ENCODE measurements around the gene NBEA. TPM values are rescaled to one million over a fixed set of nuclear protein-coding genes. Genes with fewer than 3 reads are reported as not detected.

Gene NBEA
- total RNA-seq, 1 donor from 2014 or later = 12.0 TPM

DNA sequence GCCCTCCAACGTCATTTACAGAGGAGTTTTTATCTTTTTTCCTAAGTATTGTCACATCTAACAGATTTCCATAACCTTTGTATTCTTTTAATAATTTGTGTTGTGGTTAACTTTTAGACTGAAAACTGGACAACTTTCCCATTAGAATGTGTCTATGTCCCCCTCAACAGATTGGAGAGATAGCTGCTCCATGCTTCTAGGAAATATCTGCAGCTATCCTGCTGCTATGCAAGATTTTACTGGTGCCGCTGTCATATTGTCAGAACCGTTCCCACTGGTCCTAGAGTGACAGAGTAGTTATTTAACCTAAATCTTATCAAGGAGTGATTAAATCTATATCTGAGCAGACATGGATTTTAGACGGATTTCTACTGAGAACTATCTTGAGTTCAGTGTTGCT lies 404.4 kb downstream of the NBEA start:
- intact Hi-C loops (cut with DNase I) = no loop called here
- TF ChIP-seq POLR2A (IDR thresholded peaks at IDR 0.05) = no peak
- TF ChIP-seq, protein P1, sequence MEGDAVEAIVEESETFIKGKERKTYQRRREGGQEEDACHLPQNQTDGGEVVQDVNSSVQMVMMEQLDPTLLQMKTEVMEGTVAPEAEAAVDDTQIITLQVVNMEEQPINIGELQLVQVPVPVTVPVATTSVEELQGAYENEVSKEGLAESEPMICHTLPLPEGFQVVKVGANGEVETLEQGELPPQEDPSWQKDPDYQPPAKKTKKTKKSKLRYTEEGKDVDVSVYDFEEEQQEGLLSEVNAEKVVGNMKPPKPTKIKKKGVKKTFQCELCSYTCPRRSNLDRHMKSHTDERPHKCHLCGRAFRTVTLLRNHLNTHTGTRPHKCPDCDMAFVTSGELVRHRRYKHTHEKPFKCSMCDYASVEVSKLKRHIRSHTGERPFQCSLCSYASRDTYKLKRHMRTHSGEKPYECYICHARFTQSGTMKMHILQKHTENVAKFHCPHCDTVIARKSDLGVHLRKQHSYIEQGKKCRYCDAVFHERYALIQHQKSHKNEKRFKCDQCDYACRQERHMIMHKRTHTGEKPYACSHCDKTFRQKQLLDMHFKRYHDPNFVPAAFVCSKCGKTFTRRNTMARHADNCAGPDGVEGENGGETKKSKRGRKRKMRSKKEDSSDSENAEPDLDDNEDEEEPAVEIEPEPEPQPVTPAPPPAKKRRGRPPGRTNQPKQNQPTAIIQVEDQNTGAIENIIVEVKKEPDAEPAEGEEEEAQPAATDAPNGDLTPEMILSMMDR (IDR thresholded peaks at IDR 0.05) = no peak
- no peak for TF ChIP-seq POLR2AphosphoS5 (IDR thresholded peaks at IDR 0.05; ENCODE audit: insufficient read depth in 1 of 2, low read depth in 1 of 2)
- no peaks in the 10 kb centered on the region for H3K36me3 ChIP-seq
- no peak overlapping the region for H3K4me3 ChIP-seq
- H3K27me3 ChIP-seq = no peaks in the 10 kb centered on the region
- no peak overlapping the region for H3K27ac ChIP-seq
- H3K9me3 ChIP-seq = no peaks in the 10 kb centered on the region
- H3K4me1 ChIP-seq = no peaks in the 10 kb centered on the region
- no peak for DNase-seq (ENCODE audit: extremely low spot score in 2 of 2)

DNA sequence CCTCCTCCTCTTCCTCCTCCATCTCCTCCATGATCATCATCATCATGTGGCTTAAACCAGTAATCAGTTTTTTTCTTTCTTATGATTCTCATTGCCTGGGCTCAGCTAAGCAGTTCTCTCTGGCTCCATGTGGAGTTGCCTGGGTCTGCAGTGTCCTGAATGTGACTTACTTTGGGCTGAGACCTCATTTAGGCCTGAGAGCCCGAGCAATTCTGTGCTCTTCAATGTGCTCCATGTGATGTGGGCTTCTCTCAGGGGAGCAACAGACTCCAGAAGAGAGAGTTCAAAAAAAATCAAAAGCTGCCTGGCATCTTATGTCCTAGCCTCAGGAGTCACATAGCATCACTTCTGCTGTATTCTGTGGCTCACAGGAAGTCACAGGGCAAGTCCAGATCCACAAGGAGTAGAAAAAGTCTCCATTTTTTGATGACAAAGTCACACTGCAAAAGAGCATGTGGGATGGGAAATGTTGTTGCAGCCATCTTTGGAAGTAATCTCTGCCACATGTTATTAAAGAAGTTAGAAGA lies 405.7 kb downstream of the NBEA start:
- H3K36me3 ChIP-seq = no peaks in the 10 kb centered on the region
- H3K9me3 ChIP-seq = no peaks in the 10 kb centered on the region
- H3K27me3 ChIP-seq = no peaks in the 10 kb centered on the region
- no peaks in the 10 kb centered on the region for H3K4me1 ChIP-seq
- no peak overlapping the region for H3K4me3 ChIP-seq
- H3K27ac ChIP-seq = no peak overlapping the region
- TF ChIP-seq POLR2A (IDR thresholded peaks at IDR 0.05) (no peak), POLR2AphosphoS5 (IDR thresholded peaks at IDR 0.05; ENCODE audit: insufficient read depth in 1 of 2, low read depth in 1 of 2) (no peak)
- TF ChIP-seq, protein P1 (IDR thresholded peaks at IDR 0.05) = no peak
- intact Hi-C loops (cut with DNase I) = no loop called here
- no peak for DNase-seq (ENCODE audit: extremely low spot score in 2 of 2)

DNA sequence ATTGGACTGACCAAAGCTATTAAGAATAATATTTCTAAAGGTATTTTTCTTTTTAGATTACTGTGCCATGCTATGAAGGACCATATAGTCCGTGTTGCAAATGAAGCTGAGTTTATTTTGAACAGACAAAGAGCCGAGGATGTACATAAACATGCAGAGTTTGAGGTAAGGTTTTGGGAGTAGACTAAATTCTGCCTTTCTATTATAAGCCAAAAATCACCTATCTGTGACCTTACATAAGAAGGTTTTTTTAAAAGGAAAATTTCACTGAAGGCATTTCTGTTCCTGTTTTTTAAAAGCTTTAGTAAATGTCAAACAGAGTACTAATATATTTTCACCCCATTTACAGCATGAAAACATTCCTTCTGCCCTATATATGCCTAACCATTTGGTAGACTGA lies 407.0 kb downstream of the NBEA start:
- DNase-seq (ENCODE audit: extremely low spot score in 2 of 2) = no peak
- H3K27me3 ChIP-seq = no peaks in the 10 kb centered on the region
- H3K36me3 ChIP-seq = no peaks in the 10 kb centered on the region
- H3K9me3 ChIP-seq = no peaks in the 10 kb centered on the region
- no peak overlapping the region for H3K27ac ChIP-seq
- TF ChIP-seq POLR2A (IDR thresholded peaks at IDR 0.05) (no peak), POLR2AphosphoS5 (IDR thresholded peaks at IDR 0.05; ENCODE audit: insufficient read depth in 1 of 2, low read depth in 1 of 2) (no peak)
- TF ChIP-seq, protein P1 (IDR thresholded peaks at IDR 0.05) = no peak
- H3K4me3 ChIP-seq = no peak overlapping the region
- no peaks in the 10 kb centered on the region for H3K4me1 ChIP-seq
- intact Hi-C loops (cut with DNase I) = no loop called here

DNA sequence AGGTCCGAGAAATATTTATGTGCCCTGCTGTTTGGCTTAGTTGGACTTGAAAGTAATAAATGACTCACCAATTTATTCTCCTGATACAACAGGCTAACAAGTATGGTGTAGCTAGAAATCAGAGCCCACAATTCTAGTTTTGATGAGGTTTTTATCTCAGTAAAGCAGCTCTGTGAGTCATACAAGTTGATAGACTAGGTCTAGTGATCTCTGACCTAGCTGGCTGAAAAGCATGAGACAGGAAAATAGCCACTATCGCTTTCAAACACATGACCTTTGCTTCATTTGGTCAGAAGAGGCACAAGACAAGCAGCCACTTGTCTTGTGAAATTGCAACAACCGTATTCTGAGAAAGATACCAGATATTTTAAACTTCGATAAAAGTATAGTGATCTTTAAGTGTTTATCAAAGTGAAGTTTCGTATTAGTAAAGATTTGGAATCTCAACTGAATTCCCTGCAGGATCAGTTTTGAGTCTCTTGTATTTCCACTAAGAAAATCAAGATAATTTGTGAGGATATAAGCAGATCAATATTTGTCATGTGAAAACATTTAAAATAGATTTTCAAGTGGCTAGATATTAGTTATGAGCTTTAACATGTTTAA lies 407.7 kb downstream of the NBEA start:
- H3K4me1 ChIP-seq = no peaks in the 10 kb centered on the region
- no peak for DNase-seq (ENCODE audit: extremely low spot score in 2 of 2)
- no peak overlapping the region for H3K4me3 ChIP-seq
- H3K27ac ChIP-seq = no peak overlapping the region
- H3K36me3 ChIP-seq = no peaks in the 10 kb centered on the region
- intact Hi-C loops (cut with DNase I) = no loop called here
- no peaks in the 10 kb centered on the region for H3K9me3 ChIP-seq
- no peak for TF ChIP-seq POLR2A (IDR thresholded peaks at IDR 0.05)
- TF ChIP-seq, protein P1 (IDR thresholded peaks at IDR 0.05) = no peak
- no peak for TF ChIP-seq POLR2AphosphoS5 (IDR thresholded peaks at IDR 0.05; ENCODE audit: insufficient read depth in 1 of 2, low read depth in 1 of 2)
- no peaks in the 10 kb centered on the region for H3K27me3 ChIP-seq

DNA sequence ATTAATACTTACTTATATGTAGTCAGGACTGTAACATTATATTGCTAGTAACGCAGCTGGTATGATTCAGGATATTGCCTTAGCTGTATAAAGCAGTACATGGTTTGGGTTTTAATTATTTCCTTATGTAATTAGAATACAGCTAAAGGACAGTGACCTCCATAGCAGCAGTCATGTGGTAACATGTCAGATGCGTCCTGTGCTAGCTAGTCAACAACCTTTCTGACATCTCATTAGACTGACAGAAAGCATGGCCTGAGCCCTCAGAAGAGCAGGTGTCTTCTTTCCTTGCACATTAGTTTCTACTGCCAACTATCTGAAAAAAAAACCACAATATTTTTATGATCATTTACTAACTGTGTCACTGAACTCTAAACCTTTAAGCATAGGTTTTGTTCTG lies 412.2 kb downstream of the NBEA start:
- intact Hi-C loops (cut with DNase I) = no loop called here
- TF ChIP-seq POLR2AphosphoS5 (IDR thresholded peaks at IDR 0.05; ENCODE audit: insufficient read depth in 1 of 2, low read depth in 1 of 2) (no peak), POLR2A (IDR thresholded peaks at IDR 0.05) (no peak)
- TF ChIP-seq, protein P1 (IDR thresholded peaks at IDR 0.05) = no peak

More for the DNA sequence above, 412.2 kb downstream of the NBEA start:
- DNase-seq (ENCODE audit: extremely low spot score in 2 of 2) = no peak
- Histone ChIP-seq H3K9me3 (no peaks in the 10 kb centered on the region), H3K27me3 (no peaks in the 10 kb centered on the region), H3K27ac (no peak overlapping the region), H3K4me1 (no peaks in the 10 kb centered on the region), H3K4me3 (no peak overlapping the region), H3K36me3 (no peaks in the 10 kb centered on the region)

Data from vagina (tissue), 2 donors.